GM10248 (cell line): ENCODE measurements around the gene COX6A2.

Source experiments
- CTCF ChIA-PET: fragments of 300-600 bp; sonication (Branson Sonifier 250); formaldehyde crosslinking; extraction: SDS; loops from one replicate; lab custom pipeline; 2021; ENCODE audit warnings: antibody characterized with exemption; lab: Yijun Ruan, JAX
- POLR2A ChIA-PET: fragments of 350-650 bp; sonication (Branson Sonifier 250); formaldehyde crosslinking; extraction: SDS; loops from one replicate; lab custom pipeline; 2020; ENCODE audit warnings: antibody characterized with exemption; lab: Yijun Ruan, JAX
- DNase-seq: peaks from one replicate; pipeline ENCODE4 v3.0.0; 2012; ENCODE audit errors: extremely low spot score
- CTCF ChIP-seq: IDR thresholded peaks from 2 replicates; pipeline ENCODE4 v1.5.1; 2012; ENCODE audit warnings: mild to moderate bottlenecking, low read depth; ENCODE audit errors: extremely low read depth, missing control alignments, control extremely low read depth

COX6A2 gene

GRCh38 chr16:31470615-31471014, 42.5 kb upstream of the COX6A2 start:
- TF ChIP-seq CTCF, result no peak
- ChIA-PET CTCF (interaction anchor here (2.1 kb wide), 1 partner anchor 10 kb away, joined by 12 read pairs; the partner anchor contains the start of gene ARMC5), POLR2A (no interaction called here)
- DNase-seq, result no peak

- ChIA-PET CTCF (interaction anchor here (1.0 to 2.8 kb wide), 2 partner anchors 8 to 16 kb away, joined by 3 to 13 read pairs; partner anchors contain the start of gene ARMC5), POLR2A (no interaction called here)
- no peak for TF ChIP-seq CTCF
- DNase-seq, result no peak
Measured at GRCh38 chr16:31467858-31468257, 39.7 kb upstream of the COX6A2 start.

GRCh38 chr16:31467151-31467773, 39.1 kb upstream of the COX6A2 start:
- DNase-seq, result no peak
- ChIA-PET POLR2A (no interaction called here), CTCF (interaction anchor here (2.8 kb wide), 1 partner anchor 7 kb away, joined by 13 read pairs; the partner anchor contains the start of gene ARMC5)
- no peak for TF ChIP-seq CTCF

- ChIA-PET CTCF (no interaction called here), POLR2A (no interaction called here)
- DNase-seq, result no peak
- no peak for TF ChIP-seq CTCF
Measured at GRCh38 chr16:31466381-31466841, 38.3 kb upstream of the COX6A2 start.

- ChIA-PET CTCF (no interaction called here), POLR2A (no interaction called here)
- DNase-seq, result no peak
- TF ChIP-seq CTCF, result no peak
Measured at GRCh38 chr16:31465788-31466370, 37.7 kb upstream of the COX6A2 start.

- POLR2A ChIA-PET, result no interaction called here
- no peak for DNase-seq
- no peak for TF ChIP-seq CTCF
- CTCF ChIA-PET, result interaction anchor here (1.5 kb wide), 1 partner anchor 12 kb away, joined by 4 read pairs; no protein-coding TSS in a partner anchor
Measured at GRCh38 chr16:31464781-31465260, 36.7 kb upstream of the COX6A2 start.
